Prostate gland (tissue), 2 donors: Measurements from ENCODE around the gene MND1. TPM values are rescaled to one million over a fixed set of nuclear protein-coding genes. Genes with fewer than 3 reads are reported as not detected.

Experiments
- DNase-seq: peaks from one replicate; pipeline ENCODE4 v3.0.0-alpha.2; 2019; ENCODE audit warnings: low spot score
- H3K27ac ChIP-seq, 2 donors: fragments of 200-600 bp; sonication (generic); 2 replicates each; pipeline ENCODE4 v1.5.1; 2017 to 2019
- H3K27me3 ChIP-seq: fragments of 200-600 bp; sonication (generic); replicated peaks from 2 replicates; pipeline ENCODE4 v1.5.1; 2019; ENCODE audit not compliant: insufficient read depth
- H3K36me3 ChIP-seq, 2 donors: fragments of 200-600 bp; sonication (generic); 1 replicate in 1 of 2; 2 replicates in 1 of 2; pipeline versions ENCODE4 v1.5.1 to v1.8.1; 2017 to 2019
- H3K4me1 ChIP-seq: fragments of 200-600 bp; sonication (generic); replicated peaks from 2 replicates; pipeline ENCODE4 v1.5.1; 2019
- H3K4me3 ChIP-seq, 2 donors: fragments of 200-600 bp; sonication (generic); 2 replicates each; pipeline ENCODE4 v1.5.1; 2017 to 2019
- H3K9me3 ChIP-seq: fragments of 200-600 bp; sonication (generic); 2 replicates; pipeline ENCODE4 v1.5.1; 2017
- POLR2A ChIP-seq: fragments of 450-650 bp; IDR thresholded peaks from one replicate; pipeline ENCODE4 v1.6.1; 2016; ENCODE audit warnings: antibody characterized with exemption, mild to moderate bottlenecking
- POLR2AphosphoS5 ChIP-seq: sonication (generic); formaldehyde crosslinking; IDR thresholded peaks from one replicate; pipeline ENCODE4 v1.6.1; 2017; ENCODE audit warnings: antibody characterized with exemption
- WGBS: methylation state at CpG from one replicate; pipeline ENCODE4 v1.1.5; 2018; 5-methylcytosine and 5-hydroxymethylcytosine counted together
- intact Hi-C: fragments of 100-400 bp; cut with DNase I; formaldehyde crosslinking; loops from one replicate; pipeline ENCODE4 v1.14.2; 2022
- total RNA-seq, 2 donors: library from RNA; depleted of rRNA; stranded (reverse); fragments of >200 nt; gene quantifications; one replicate each; pipeline ENCODE4 v1.1.0, GENCODE V29; 2016
- TF ChIP-seq, protein P1 (sequence below), 4 experiments: fragments of 200-600 bp in 2 of 4; fragments of 450-650 bp in 2 of 4; sonication (generic) in 2 of 4; IDR thresholded peaks; 1 replicate in 3 of 4; 2 replicates in 1 of 4; pipeline ENCODE4 v1.5.1; 2016 to 2019; ENCODE audit warnings: antibody characterized with exemption in 4 of 4, mild to moderate bottlenecking in 2 of 4, moderate library complexity in 2 of 4

Gene MND1
- total RNA-seq, 2 donors from 2014 or later: 7.9 TPM; not detected in 1

DNA sequence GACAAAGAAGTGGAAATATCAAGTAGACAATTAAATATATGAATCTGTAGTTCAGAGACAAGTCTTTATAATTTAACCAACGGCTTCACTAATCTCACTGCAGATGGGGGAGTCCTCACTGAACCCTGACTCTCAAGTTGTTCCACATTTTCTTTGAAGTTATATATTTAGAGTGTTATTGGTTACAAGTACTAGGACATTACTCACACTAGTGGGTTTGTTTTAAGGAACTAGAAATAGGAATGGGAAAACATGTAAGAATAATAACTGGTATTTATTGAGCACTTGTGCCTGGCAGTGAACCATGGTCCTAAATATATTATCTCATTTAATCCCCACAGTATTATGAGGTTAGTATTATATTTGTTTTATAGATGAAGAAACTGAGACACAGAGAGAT, 22.0 kb downstream of the MND1 start:
- intact Hi-C loops: no loop called here
- Histone ChIP-seq H3K27me3 (no peaks in the 10 kb centered on the region), H3K9me3 (no peaks in the 10 kb centered on the region), H3K36me3 (no peaks in the 10 kb centered on the region), H3K27ac (no peak overlapping the region), H3K4me1 (no peaks in the 10 kb centered on the region), H3K4me3 (no peak overlapping the region)
- 85% methylated on average over 1 of the region's 1 CpG for WGBS
- no peak for DNase-seq
- no peak for TF ChIP-seq POLR2A
- TF ChIP-seq POLR2AphosphoS5: no peak
- TF ChIP-seq, protein P1, sequence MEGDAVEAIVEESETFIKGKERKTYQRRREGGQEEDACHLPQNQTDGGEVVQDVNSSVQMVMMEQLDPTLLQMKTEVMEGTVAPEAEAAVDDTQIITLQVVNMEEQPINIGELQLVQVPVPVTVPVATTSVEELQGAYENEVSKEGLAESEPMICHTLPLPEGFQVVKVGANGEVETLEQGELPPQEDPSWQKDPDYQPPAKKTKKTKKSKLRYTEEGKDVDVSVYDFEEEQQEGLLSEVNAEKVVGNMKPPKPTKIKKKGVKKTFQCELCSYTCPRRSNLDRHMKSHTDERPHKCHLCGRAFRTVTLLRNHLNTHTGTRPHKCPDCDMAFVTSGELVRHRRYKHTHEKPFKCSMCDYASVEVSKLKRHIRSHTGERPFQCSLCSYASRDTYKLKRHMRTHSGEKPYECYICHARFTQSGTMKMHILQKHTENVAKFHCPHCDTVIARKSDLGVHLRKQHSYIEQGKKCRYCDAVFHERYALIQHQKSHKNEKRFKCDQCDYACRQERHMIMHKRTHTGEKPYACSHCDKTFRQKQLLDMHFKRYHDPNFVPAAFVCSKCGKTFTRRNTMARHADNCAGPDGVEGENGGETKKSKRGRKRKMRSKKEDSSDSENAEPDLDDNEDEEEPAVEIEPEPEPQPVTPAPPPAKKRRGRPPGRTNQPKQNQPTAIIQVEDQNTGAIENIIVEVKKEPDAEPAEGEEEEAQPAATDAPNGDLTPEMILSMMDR (IDR thresholded peaks at IDR 0.05): no peak

DNA sequence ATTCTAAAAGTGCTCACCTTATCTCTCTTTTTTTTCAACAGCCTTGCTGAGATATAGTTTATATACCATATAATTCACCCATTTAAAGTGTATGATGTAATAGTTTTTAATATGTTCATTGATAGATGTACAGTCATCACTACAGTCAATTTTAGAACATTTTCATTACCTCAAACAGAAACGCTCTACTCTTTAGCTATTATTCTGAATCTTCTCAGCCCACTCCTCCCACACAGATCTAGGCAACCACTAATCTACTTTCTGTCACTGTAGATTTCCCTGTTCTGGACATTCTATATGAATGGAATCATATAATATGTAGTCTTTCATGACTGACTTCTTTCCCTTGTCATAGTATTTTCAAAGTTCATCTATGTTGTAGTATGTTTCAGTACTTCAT, 22.6 kb downstream of the MND1 start:
- no peak overlapping the region for H3K27ac ChIP-seq
- DNase-seq: no peak
- intact Hi-C loops: no loop called here
- TF ChIP-seq, protein P1 (IDR thresholded peaks at IDR 0.05): no peak
- TF ChIP-seq POLR2AphosphoS5 (no peak), POLR2A (no peak)
- no peaks in the 10 kb centered on the region for H3K9me3 ChIP-seq
- no peak overlapping the region for H3K4me3 ChIP-seq
- H3K4me1 ChIP-seq: no peaks in the 10 kb centered on the region
- WGBS: 90% methylated on average over 1 of the region's 1 CpG
- H3K36me3 ChIP-seq: no peaks in the 10 kb centered on the region
- no peaks in the 10 kb centered on the region for H3K27me3 ChIP-seq

DNA sequence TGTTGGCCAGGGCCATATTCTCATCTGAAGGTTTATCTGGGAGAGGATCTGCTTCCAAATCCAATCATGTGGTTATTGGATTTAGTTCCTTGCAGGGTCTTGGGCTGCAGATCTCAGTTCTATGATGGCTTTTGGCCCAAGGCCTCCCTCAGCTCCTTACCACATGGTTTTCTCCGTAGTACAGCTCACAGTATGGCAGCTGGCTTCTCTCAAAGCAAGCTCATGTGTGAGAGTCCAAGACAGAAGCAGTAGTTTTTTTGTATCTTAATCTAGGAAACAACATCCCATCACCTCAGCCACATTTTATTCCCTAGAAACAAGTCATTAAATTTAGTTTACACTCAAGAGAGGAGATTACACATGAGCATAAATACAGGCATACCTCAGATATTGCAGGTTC, 24.5 kb downstream of the MND1 start:
- Histone ChIP-seq H3K9me3 (no peaks in the 10 kb centered on the region), H3K27ac (no peak overlapping the region), H3K27me3 (no peaks in the 10 kb centered on the region), H3K4me1 (no peaks in the 10 kb centered on the region), H3K4me3 (no peak overlapping the region), H3K36me3 (no peaks in the 10 kb centered on the region)
- DNase-seq: no peak
- WGBS: 83% methylated on average over 1 of the region's 1 CpG
- TF ChIP-seq, protein P1 (IDR thresholded peaks at IDR 0.05): no peak
- no peak for TF ChIP-seq POLR2AphosphoS5
- TF ChIP-seq POLR2A: no peak
- intact Hi-C loops: no loop called here

DNA sequence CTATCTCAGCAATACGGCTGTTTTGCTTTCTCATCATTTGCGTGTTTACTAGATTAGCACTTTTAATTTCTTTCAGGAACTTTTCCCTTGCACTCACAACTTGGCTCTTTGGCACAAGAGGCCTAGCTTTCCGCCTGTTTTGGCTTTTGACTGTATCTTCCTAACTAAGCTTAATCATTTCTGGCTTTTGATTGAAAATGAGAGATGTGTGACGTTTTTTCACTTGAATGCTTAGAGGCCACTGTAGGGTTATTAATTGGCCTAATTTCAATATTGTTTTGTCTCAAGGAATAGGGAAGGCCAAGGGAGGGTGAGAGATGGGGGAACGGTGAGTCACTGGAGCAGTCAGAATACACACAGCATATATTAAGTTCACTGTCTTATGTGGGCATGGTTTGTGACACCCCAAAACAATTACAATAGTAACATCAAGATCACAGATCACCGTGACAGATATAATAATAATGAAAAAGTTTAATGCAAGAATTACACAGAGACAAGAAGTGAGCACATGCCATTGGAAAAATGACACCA, 27.3 kb downstream of the MND1 start:
- Histone ChIP-seq H3K36me3 (no peaks in the 10 kb centered on the region), H3K27ac (no peak overlapping the region), H3K9me3 (no peaks in the 10 kb centered on the region), H3K4me3 (no peak overlapping the region), H3K27me3 (no peaks in the 10 kb centered on the region), H3K4me1 (no peaks in the 10 kb centered on the region)
- intact Hi-C loops: no loop called here
- no peak for DNase-seq
- WGBS: 93% methylated on average over 6 of the region's 6 CpGs
- TF ChIP-seq POLR2A (no peak), POLR2AphosphoS5 (no peak)
- TF ChIP-seq, protein P1 (IDR thresholded peaks at IDR 0.05): no peak

DNA sequence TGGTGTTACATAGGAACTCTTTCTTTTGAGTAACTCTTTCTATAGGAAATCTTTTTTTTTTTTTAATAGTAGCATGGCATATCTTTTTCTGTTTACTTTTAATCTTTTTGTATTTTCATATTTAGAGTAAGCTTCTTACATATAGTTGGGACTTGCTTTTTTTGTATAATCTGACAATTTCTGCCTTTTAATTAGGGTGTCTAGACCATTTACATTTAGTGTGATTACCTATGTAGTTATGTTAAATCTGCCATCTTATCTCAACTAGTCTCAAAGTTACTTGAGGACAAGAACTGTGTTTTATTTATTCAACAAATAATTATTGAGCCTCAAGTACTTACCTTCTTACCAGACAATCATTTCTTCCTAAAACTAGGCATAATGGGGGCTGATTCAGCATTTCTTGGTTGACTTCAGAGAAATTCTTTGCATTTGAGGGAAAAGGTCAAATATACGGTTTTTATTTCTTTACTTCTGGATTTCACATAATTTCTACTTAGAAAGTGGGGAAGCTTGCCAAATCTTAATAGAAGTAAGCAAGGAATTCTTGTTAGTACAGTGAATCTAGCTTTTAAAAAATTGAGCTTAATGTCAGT, 28.6 kb downstream of the MND1 start:
- Histone ChIP-seq H3K9me3 (no peaks in the 10 kb centered on the region), H3K27ac (no peak overlapping the region), H3K36me3 (no peaks in the 10 kb centered on the region), H3K4me1 (no peaks in the 10 kb centered on the region), H3K27me3 (no peaks in the 10 kb centered on the region), H3K4me3 (no peak overlapping the region)
- DNase-seq: no peak
- 75% methylated on average over 1 of the region's 1 CpG for WGBS
- TF ChIP-seq POLR2A: no peak
- TF ChIP-seq POLR2AphosphoS5: no peak
- TF ChIP-seq, protein P1 (IDR thresholded peaks at IDR 0.05): no peak
- intact Hi-C loops: no loop called here
